GM19455 (cell line): ENCODE data around the gene CCT6A.
"Not testable (repeated sequence)": the region's sequence is repeated elsewhere in the genome, so short reads cannot be mapped to it uniquely, and the experiment has no call there.

Experiments used
- ATAC-seq: cut with Tn5 transposase; IDR thresholded peaks from one replicate; pipeline ENCODE4 v1.9.1; 2021; ENCODE audit not compliant: unreplicated experiment

Gene CCT6A

GRCh38 chr7:56051339-56052191, at the start of gene CCT6A, which contains the start of gene PSPH:
Gene CCT6A, plus strand, starts transcription at chr7:56051765. Its CDS starts 84 bp downstream, at chr7:56051849.
Gene PSPH, minus strand, starts transcription at chr7:56051444. Its CDS starts 30,232 bp downstream, at chr7:56021212.
- ATAC-seq = peak; percentile 96

- no peak for ATAC-seq
Observed at GRCh38 chr7:56003749-56004148, 47.8 kb upstream of the CCT6A start.

DNA sequence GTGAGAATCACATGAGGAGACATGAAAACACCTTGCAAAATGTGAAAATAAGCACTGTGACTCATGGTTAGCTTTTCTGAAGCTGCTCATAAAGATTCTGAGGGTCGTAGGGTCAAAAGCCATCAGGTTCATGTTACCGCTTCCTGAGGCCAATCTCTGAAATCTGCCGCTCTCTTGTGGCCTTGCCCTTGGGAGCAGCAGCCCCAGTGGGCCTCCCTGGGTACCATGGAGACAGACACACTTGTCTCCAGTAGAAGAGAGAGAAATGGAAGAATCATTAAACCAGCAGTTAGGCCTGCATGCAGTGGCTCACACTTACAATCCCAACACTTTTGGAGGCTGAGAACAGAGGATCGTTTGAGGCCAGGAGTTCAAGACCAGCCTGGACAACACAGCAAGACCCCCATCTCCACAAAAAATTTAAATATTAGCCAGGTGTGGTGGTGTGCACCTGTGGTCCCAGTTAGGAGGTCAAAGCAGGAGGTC, 44.4 kb upstream of the CCT6A start:
- no peak for ATAC-seq

GRCh38 chr7:56007891-56008290, 43.7 kb upstream of the CCT6A start:
- ATAC-seq = no peak

- ATAC-seq = no peak
Observed at GRCh38 chr7:56009695-56010094, 41.9 kb upstream of the CCT6A start.

GRCh38 chr7:56017015-56017414, 34.5 kb upstream of the CCT6A start:
- ATAC-seq = not testable (repeated sequence)

DNA sequence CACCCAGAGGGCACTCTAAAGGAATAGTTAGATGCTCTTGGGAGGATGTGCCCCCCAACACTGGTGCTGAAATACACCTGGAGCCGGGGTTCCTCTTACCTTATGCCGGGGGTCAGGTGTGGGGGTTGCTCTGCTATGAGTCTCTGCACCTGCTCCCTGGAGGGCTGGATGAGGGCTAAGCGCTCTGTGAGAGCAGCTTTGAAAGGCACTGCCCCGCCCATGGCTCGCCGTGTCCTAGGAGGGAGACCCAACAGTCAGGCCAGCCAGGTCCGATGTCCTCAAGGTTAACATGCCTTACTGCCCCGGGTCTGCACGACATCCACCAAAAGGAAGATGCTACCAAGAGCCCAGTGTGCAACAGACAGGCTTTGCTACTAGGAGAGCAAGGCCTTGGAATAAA, 32.1 kb upstream of the CCT6A start:
- ATAC-seq = no peak

- no peak for ATAC-seq
Observed at GRCh38 chr7:56023500-56023899, 28.1 kb upstream of the CCT6A start.

DNA sequence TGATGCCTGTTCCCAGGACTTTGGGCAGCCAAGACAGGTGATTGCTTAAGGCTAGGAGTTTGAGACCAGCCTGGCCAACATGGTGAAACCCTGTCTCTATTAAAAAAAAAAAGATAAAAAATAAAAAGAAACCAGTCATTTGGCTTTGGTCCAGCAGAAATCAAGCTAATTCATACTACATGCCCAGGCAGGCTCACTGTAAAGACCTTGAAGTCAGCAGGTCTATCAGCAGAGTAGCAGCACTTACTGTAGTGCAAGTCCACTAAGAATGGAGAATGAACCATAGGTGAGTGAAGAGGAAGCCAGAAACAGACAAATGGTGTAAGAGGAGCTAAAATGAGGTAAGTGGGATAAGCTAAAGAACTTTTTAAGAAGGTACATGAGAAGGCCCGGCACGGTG, 25.0 kb upstream of the CCT6A start:
- ATAC-seq = no peak

DNA sequence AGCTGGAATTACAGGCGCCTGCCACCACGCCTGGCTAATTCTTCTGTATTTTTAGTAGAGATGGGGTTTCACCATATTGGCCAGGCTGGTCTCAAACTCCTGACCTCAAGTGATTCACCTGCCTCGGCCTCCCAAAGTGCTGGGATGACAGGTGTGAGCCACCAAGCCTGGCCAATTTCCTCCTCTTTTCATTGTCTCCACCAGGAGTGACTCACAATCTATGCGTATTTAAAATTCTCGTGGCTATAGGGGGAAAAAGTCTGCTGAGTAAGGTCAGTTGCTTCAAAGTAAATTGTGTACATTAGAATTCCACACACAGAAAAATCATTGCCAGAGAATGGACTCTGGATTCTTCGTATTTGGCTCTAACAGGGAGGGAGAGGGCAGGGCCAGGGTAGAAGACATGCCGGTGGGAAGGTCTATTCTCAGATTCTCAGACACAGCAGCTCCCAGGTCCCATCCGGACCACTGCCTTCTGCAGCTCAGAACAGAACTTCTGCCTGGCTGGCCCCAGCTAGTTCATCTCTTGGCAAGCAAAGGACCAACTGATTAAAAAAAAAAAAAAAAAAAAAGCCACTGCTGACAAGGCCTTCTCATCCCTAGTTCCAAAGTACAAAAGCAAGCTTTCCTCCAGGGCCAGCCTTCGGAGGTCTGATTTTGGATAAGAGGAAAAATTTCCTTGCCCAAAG, 22.5 kb upstream of the CCT6A start:
- no peak for ATAC-seq

- no peak for ATAC-seq
Observed at GRCh38 chr7:56030340-56030739, 21.2 kb upstream of the CCT6A start.

GRCh38 chr7:56031556-56031955, 20.0 kb upstream of the CCT6A start:
- not testable (repeated sequence) for ATAC-seq

DNA sequence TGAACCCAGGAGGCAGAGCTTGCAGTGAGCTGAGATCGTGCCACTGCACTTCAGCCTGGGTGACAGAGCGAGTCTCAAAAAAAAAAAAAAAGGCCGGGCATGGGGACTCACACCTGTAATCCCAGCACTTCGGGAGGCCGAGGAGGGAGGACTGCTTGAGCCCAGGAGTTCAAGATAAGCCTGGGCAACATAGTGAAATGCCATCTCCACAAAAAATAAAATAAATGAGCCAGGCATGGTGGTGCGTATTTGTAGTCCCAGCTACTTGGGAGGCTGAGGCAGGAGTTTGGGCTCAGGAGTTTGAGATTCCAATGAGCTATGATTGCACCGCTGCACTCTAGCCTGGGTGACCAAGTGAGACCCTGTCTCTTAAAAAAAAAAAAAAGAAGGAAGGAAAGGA, 19.0 kb upstream of the CCT6A start:
- ATAC-seq = not testable (repeated sequence)

DNA sequence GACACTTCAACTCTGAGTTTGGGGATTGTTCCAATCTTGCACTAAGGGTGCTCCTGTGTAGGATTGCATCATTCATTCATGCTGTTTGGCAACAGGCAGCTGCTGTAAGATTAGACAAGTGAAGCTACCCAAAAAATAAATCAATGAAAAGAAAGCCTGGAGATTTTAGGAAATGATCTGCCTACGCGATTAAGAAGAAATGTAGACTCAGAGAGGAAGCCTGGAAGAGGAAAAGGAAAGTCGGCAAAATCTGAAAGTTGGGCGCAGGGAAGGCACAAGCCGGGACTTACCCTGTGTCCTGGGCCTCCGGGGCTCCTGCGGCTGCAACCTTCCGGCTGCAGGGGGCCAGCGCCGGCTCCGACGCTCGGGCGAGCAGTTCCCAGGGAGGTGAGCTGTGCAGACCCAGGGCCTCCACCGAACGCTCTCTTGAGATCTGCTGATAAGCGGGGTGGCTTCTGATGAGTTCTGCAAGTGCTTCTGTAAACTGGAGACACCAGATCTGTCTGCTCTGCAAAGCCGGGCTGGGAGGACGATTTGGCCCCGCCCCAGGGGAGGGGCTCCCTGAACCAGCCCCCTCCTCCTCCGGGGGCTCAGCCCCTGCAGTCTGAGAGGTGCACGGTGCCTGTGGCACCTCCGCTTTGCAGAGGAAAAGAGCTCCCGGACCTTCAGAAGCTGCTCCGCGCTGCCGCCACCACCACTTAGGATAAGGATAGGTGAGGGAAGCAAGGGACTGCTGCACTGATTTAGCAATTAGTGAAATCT, 17.7 kb upstream of the CCT6A start:
- ATAC-seq = peak; percentile 99

DNA sequence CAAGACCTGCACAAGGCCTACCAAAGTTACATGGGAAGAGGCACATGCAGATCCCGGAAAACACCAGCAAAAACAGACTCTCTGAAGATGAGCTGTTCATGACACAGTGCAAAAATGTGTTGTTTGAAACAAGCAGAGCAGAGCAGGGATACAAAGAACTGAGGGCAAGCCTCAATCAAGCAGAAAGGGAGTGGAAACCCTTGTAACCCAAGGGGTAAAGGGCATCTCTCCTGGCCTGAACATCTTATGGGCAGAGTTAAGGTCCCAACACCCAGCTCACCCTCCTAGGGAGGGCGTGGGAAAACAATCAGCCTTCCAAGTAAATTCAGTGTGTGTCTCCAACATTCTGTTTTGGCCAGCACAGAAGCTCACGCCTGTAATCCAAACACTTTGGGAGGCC, 10.8 kb upstream of the CCT6A start:
- ATAC-seq = no peak

DNA sequence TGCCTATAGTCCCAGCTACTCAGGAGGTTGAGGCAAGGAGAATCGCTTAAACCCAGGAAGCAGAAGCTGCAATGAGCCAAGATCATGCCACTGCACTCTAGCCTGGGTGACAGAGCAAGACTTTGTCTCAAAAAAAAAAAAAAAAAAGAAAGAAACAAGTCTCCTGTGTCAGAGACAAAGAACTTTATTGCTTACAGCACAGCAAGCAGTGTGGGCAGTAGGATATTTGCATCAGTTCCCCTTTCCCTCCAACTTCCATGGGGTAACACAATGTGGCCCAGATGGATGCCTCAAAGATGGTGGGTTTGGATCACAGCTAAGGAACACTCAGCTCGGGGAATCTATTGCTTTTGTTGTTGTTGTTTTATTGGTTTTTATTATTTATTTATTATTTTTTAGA, 5.8 kb upstream of the CCT6A start:
- ATAC-seq = not testable (repeated sequence)

GRCh38 chr7:56046721-56047445, 4.7 kb upstream of the CCT6A start:
- ATAC-seq = no peak

GRCh38 chr7:56047446-56048116, 4.0 kb upstream of the CCT6A start:
- ATAC-seq = not testable (repeated sequence)

DNA sequence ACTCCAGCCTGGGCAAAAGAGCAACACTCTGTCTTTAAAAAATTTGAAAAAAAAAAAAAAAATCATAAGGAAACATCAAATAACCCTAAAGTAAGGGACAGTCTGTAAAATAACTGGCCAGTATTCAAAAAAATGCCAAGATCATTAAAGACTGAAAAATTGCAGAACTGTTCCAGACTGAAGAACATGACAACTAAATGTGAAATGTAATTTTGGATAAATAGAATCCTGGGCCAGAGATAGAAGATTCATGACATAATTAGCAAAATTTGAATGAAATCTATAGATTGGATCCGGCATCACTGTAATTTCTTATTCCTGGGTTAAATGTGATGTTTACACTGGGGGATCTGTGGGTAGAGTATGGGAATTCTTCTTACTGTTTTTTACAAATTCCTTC, 3.3 kb upstream of the CCT6A start:
- no peak for ATAC-seq

- ATAC-seq = not testable (repeated sequence)
Observed at GRCh38 chr7:56048763-56049162, 2.8 kb upstream of the CCT6A start.
